Stimulated activated CD4-positive, alpha-beta T cell treated with anti-CD3 and anti-CD28 coated beads, Interleukin-1b, Interleukin-23, amount 100 ng/mL, for 1 hour (primary cell): Measurements from ENCODE around the gene SRGAP3.

Source experiments
- DNase-seq, 2 donors: peaks; one replicate each; pipeline ENCODE4 v3.0.0-alpha.2; 2020; ENCODE audit warnings: low read depth in 2 of 2

The SRGAP3 gene

GRCh38 chr3:9143184-9143583, 106.3 kb downstream of the SRGAP3 start:
- no peak for DNase-seq

GRCh38 chr3:9142362-9142761, 107.1 kb downstream of the SRGAP3 start:
- no peak for DNase-seq

DNA sequence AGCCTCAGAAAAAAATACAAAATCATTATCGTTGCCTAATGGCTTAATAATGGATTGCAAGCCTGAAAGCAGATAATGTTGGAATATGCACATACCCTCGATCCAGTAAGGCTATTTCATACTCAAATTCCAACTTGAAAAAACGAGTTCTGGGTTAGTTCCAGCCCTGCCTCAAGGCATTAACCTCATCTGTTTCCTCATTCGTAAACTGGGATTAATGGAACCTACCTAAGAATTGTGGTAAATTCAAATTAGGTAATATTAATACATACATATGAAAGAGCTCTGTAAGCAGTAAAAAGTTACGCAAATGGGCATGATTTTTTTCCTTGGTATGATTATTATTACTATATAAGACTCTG, 107.5 kb downstream of the SRGAP3 start:
- DNase-seq, result no peak

GRCh38 chr3:9139366-9139765, 110.1 kb downstream of the SRGAP3 start:
- DNase-seq, result no peak

DNA sequence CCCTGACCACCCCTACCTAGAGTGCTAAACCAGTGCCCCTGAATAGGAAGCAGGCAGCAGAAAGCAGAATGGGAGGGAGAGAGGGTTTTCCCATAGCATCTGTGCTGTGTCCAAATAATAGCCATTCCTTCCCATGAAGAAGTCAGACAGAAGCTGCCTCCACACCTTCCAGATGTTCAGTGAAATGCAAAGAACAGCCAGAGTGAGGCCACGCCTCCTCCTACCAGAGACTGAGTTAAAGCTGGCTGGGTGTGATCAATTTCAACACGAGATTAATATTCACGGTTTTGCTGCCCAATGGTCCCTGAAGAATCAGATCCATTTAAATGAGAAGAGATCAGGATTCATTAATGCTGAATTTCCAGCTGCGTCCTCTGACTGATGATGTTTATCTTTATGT, 111.8 kb downstream of the SRGAP3 start:
- DNase-seq, result no peak

DNA sequence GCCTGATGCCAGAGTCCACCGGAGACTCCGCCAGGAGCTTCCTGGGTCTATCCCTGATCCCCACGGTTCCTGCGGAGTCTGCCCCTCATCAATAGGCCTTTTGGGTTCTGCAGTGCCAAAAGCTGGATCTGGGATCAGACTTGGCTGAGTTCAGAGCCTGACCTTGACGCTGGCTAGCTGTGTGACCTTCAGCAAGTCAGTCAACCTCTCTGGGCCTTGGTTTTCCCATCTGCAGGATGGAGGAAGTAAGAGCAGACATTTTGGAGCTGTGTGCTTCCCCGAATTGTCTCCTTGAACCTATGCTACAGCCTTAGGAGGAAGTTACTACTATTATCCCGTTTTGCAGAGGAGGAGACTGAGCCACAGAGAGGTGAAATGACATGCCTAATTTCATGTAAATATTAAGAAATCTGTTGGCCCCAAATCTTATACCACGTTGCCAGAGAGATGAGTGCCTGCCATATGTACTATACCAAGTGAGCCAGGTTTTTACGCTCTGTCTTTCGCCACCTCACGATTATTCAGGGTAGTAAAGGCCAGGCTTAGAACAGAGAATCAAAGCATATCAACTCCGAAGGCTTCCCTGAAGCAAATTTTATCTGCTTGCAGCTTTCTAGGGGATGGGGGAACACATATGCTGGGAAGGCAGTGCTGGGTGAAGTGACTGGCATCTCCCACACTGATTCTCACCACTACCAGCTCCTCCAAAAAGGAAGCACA, 112.5 kb downstream of the SRGAP3 start:
- no peak for DNase-seq

GRCh38 chr3:9135930-9136525, 113.4 kb downstream of the SRGAP3 start:
- DNase-seq, result no peak

DNA sequence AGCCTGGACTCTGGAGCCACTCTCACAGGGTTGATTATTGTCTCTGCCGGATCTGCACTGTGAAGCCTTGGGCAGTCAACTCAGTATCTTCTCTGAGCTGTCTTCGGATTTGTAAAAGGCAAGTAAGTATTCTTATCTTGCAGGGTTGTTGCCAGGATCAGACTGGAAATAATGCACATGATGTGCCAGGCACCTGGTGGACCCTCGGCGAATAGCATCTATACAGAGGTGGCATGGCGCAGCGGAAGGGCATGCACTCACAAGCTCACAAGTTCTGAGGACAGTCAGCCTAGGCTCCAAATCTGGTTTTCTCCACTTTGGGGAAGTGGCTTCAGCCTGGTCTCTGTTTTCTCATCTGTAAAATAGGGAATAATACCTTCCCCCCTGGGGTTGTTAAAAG, 113.9 kb downstream of the SRGAP3 start:
- DNase-seq, result no peak

DNA sequence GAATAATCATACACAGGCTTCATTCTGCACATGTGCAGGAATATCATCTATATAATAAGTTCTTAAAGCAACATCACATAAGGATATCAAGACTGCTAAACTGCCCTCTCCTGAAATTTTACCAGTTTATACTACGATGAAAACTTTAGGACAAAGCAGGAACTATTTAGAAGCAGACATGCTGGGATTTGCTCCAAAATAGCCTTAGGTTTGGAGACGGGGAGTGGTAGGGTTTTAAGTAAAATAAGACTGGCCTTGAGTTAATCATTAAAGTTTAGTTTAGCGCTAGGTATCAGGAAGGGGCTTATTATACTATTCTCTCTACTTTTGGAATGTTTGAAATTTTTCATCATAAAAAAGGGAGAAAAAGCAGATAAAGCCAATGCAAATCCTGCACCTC, 115.8 kb downstream of the SRGAP3 start:
- no peak for DNase-seq

- no peak for DNase-seq
These were observed 118.8 kb downstream of the SRGAP3 start for GRCh38 chr3:9130345-9131305.

DNA sequence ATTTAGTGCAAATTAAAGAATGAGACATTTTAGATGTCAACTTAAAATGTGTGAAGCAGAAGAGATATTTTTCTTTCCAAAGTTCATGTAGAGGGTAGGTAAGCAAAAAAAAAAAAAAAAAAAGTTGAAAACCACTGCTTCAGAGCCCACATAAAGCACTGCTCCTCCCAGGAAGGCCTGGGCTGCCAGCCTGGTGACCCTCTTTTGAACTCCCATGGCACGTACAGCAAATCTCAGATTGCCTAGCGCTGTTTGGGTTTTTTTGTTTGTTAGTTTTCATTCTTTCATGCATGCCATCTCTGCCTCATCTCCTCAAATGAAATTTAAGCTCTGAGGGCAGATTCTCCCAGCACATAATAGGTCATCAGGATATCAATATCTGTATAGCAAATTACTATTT, 120.1 kb downstream of the SRGAP3 start:
- no peak for DNase-seq

DNA sequence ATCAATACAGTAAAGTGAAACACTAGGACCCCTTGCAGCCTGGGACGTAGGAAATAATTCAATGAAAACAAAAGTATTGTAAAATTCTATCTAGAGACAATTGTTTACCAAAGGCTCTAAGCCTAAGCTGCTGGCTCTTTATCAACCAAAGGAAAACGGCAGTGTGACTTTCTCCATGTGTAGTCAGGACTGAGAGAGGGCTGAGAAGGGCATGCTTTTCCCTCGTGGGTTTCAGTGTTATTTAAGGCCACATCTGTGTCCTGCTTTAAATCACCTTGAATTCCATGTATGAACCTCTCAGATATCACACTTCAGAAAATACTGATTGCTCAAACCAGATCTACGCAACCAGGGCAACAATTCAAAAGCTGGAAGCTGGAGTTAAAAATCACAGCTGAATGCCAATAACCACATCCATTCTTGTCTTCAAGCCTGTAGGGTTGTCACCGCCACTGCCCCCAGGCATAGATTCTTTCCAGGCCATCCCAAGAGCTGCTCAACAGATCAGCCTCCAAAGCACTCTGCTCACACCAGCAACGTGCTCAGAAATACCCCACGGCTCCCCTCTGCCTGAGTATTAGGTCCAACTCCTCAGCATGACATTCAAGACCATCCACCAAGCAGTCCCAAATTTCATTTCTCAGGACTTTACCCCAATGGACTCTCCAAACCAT, 124.0 kb downstream of the SRGAP3 start:
- DNase-seq, result no peak

DNA sequence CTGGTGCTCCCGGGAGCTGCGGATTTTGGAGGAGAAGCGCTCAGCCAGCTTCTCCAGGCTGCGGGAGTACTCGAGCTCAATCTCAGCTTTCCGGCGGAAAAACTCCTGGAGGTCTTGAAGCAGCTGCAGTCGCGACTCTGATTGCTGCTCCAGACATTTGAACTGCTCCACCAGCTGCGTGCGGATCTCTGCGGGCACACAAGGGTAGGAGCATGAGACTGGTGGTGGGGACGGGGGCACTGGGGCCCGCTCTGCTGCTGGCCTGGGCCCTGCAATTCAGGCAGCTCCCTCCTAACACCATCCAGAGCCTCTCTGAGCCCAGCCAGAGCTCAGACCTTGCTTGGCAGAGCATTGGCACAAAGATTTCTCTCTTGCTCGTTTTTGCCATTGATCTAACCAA, 124.7 kb downstream of the SRGAP3 start:
- DNase-seq, result no peak

- no peak for DNase-seq
These were observed 125.6 kb downstream of the SRGAP3 start for GRCh38 chr3:9123840-9124239.

DNA sequence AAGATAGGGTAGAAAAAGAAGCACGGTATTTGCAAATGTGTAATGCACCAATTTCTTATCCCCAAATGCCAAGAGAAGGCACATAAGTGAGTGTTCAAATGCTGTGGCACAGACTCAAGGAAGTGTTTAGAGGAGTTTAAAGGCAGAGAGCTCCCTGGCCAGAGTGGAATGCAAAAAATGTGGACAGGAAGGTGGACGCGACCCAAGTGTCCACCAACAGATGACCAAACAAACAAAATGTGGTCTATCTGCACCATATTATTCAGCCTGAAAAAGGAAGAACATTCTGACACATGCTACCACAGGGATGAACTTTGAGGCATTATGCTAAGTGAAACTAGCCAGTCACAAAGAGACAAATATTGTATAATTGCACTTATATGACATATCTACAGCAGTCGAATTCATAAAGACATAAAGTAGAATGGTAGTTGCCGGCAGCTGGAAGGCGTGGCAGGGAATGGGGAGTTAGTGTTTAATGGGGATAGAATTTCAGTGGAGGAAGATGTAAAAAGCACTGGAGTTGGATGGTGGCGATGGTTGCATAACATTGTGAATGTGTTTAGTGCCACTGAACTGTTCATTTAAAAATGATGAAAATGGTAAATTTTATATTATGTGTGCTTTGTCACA, 126.6 kb downstream of the SRGAP3 start:
- no peak for DNase-seq

DNA sequence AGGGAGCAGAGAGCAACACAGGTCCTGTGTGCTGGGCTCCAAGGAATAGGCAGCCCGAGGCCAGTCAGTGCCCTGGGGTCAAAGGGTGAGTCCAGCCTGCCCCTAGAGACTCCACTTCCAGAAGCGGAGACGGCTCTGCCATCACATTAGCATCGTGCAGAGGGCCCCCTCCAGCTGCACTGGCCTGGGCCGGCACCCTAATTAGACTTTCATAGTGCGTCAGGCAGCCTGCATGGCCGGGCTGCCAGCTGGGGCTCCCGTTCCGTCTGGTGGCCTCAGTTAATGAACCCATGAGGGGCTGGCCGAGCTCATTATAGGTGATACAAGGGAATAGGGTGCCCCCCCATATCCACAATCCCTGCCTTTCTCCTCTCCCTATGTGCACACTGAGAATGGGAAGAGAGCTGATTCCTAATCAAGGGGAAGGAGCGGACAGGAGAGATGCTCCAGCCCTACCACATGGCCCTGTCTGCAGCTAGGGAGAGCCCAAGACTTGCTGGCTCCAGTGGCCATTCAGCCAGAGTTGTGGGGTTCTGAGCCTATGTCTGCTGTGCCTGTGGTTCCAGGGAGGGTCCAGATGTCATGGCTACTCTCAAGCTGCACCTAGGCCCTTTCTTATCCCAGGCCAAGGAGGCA, 128.0 kb downstream of the SRGAP3 start:
- no peak for DNase-seq

DNA sequence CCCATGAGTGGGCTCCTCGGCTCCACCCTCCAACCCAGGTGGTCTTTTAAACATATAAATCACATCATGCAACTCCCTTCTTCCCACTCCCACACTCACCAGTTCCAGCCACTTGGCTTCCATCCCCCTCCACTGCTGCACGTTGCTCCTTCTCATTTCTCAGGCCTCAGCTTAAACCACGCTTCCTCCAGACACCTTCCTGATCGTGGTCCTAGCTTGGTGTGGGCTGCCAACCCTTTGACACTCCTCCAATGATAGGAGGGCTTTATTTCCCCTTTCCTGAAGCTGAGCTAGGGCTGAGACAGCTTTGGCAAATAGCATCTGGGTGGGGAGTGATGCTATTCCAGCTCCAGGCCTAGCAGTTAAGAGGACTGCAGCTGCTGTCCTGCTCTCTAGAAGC, 130.1 kb downstream of the SRGAP3 start:
- DNase-seq, result no peak

DNA sequence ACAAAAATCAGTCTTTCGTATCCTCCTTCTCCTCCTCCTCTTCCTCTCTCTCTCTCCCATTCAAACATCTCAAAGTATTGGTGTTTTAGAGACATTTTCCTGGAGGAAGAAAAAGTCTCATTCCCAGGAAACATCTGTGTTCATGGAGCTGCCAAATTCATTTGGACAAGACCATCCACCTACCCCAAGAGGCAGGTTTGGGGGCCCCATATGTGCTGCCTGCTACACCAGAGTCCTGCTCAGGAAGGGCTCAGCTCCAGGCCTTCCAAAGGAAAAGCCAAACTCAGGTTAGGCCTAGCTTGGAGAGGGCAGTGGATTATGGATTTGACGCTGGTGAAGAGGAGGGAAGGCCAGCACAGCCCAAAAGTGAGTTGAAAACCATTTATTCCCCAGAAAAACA, 131.2 kb downstream of the SRGAP3 start:
- no peak for DNase-seq

DNA sequence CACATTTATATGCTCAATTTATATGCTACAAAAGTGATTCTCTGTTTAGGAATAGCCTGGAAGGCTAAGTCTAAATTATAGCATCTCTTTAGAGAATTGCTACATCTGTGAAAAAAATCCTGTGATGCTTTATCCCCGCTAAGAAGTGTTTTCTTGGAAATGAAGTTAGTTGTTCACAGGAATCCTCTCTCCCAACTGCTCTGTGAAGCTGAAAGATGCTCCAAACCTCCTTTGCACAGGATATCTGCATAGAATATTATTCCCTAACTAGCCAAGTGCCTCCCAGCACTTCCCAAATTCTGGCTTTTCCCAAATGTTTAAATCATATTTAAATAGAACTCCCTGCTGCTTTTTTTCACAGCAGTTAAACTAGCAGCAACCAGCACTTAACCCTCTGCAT, 132.2 kb downstream of the SRGAP3 start:
- DNase-seq, result no peak

DNA sequence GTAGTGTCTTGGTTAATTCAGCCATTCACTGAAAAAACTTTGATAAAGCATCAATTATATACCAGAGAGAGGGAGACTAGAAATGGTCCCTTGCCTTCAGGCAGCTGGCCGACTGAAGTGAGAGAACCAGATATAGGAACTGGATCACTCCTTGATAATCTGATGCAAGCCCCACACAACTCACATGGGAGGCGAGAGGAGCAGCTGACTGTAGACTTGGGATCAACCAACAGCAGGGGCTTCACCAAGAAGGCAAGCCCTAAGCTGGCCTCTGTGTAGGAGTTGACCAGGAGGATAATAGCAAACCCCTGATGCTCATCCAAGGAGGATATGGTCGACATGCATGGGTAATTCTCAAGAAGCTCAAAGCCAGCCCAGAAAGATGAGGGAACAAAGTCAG, 133.1 kb downstream of the SRGAP3 start:
- no peak for DNase-seq

- no peak for DNase-seq
These were observed 134.1 kb downstream of the SRGAP3 start for GRCh38 chr3:9115336-9115735.
